GM23338 (cell line): ENCODE data around the gene TENT5C.

Experiments used
- CREB1 ChIP-seq: fragments of 250-450 bp; sonication (Bioruptor Pico); IDR thresholded peaks from 2 replicates; pipeline ENCODE4 v1.5.0; 2020; ENCODE audit warnings: low read depth, mild to moderate bottlenecking, moderate library complexity
- EZH2 ChIP-seq: fragments of 200-600 bp; sonication (generic); IDR thresholded peaks from one replicate; pipeline ENCODE4 v1.8.0; 2017; ENCODE audit warnings: antibody characterized with exemption, mild to moderate bottlenecking, low read depth; ENCODE audit not compliant: unreplicated experiment
- EZH2phosphoT487 ChIP-seq: fragments of 200-600 bp; sonication (generic); IDR thresholded peaks from one replicate; pipeline ENCODE4 v1.8.1; 2018; ENCODE audit warnings: antibody characterized with exemption; ENCODE audit not compliant: unreplicated experiment
- POLR2AphosphoS5 ChIP-seq: IDR thresholded peaks from 2 replicates; pipeline ENCODE4 v1.6.1; 2016; ENCODE audit warnings: antibody characterized with exemption, low read depth
- STAT1 ChIP-seq: IDR thresholded peaks from one replicate; pipeline ENCODE4 v1.6.1; 2016; ENCODE audit warnings: antibody characterized with exemption; ENCODE audit not compliant: unreplicated experiment
- TF ChIP-seq, protein P1 (sequence below), 2 experiments: fragments of 200-600 bp in 1 of 2; sonication (generic) in 1 of 2; conservative IDR thresholded peaks; 2 replicates each; pipeline versions ENCODE4 v1.5.1 to v1.6.1; 2016 to 2017; ENCODE audit warnings: antibody characterized with exemption in 2 of 2, low read depth in 2 of 2, mild to moderate bottlenecking in 2 of 2, moderate library complexity in 1 of 2

DNA sequence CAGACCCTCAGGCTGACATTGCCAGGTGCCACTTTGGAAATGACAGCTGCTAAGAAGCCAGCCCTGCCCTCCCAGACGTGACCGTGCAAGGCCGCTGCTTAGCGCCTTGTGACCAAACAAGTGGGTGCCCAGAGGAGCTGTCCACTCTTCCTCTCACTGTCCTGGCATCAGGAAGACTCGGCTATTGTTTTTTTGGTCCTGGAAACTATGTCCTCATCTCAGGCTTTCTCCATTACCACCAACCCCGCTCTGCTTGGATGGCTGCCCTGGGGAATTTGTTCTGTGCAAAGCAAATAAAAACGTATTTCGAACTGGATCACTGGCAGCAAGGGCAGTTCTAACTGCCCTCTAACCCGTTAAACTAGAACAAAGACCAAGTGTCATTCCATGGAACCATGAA lies 13.7 kb upstream of the TENT5C start:
- TF ChIP-seq, protein P1, sequence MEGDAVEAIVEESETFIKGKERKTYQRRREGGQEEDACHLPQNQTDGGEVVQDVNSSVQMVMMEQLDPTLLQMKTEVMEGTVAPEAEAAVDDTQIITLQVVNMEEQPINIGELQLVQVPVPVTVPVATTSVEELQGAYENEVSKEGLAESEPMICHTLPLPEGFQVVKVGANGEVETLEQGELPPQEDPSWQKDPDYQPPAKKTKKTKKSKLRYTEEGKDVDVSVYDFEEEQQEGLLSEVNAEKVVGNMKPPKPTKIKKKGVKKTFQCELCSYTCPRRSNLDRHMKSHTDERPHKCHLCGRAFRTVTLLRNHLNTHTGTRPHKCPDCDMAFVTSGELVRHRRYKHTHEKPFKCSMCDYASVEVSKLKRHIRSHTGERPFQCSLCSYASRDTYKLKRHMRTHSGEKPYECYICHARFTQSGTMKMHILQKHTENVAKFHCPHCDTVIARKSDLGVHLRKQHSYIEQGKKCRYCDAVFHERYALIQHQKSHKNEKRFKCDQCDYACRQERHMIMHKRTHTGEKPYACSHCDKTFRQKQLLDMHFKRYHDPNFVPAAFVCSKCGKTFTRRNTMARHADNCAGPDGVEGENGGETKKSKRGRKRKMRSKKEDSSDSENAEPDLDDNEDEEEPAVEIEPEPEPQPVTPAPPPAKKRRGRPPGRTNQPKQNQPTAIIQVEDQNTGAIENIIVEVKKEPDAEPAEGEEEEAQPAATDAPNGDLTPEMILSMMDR (conservative IDR thresholded peaks at IDR 0.05; ENCODE audit: low read depth in 2 of 2) = no peak
- TF ChIP-seq EZH2phosphoT487 (no peak), EZH2 (no peak), CREB1 (CRISPR knock-in tag) (no peak), STAT1 (no peak), POLR2AphosphoS5 (no peak)
